ENCODE measurements around the gene SLC25A36.

GRCh38 chr3:140950863-140951262 is 9.2 kb downstream of the SLC25A36 start:
- TF ChIP-seq CTCF (IDR thresholded peaks at IDR 0.05; ENCODE audit: insufficient read depth, low read length) = no peak
- TF ChIP-seq, protein P1, sequence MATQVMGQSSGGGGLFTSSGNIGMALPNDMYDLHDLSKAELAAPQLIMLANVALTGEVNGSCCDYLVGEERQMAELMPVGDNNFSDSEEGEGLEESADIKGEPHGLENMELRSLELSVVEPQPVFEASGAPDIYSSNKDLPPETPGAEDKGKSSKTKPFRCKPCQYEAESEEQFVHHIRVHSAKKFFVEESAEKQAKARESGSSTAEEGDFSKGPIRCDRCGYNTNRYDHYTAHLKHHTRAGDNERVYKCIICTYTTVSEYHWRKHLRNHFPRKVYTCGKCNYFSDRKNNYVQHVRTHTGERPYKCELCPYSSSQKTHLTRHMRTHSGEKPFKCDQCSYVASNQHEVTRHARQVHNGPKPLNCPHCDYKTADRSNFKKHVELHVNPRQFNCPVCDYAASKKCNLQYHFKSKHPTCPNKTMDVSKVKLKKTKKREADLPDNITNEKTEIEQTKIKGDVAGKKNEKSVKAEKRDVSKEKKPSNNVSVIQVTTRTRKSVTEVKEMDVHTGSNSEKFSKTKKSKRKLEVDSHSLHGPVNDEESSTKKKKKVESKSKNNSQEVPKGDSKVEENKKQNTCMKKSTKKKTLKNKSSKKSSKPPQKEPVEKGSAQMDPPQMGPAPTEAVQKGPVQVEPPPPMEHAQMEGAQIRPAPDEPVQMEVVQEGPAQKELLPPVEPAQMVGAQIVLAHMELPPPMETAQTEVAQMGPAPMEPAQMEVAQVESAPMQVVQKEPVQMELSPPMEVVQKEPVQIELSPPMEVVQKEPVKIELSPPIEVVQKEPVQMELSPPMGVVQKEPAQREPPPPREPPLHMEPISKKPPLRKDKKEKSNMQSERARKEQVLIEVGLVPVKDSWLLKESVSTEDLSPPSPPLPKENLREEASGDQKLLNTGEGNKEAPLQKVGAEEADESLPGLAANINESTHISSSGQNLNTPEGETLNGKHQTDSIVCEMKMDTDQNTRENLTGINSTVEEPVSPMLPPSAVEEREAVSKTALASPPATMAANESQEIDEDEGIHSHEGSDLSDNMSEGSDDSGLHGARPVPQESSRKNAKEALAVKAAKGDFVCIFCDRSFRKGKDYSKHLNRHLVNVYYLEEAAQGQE (IDR thresholded peaks at IDR 0.05; ENCODE audit: insufficient replicate concordance, low read depth) = no peak
